Naive thymus-derived CD4-positive, alpha-beta T cell (primary cell): ENCODE results near the gene PPP1R14B. TPM values are rescaled to one million over a fixed set of nuclear protein-coding genes. Genes with fewer than 3 reads are reported as not detected.
A peak's percentile ranks its signal among the peaks of the same experiment; 100 is the strongest.

Source experiments
- ATAC-seq: fragments of 150-1000 bp; cut with Tn5 transposase; 2 replicates; pipeline ENCODE4 v1.10.0; 2021; ENCODE audit warnings: mild to moderate bottlenecking, moderate library complexity
- CTCF ChIA-PET: fragments of 350-600 bp; sonication (Branson Sonifier 250); formaldehyde crosslinking; loops from one replicate; lab custom pipeline; 2021; ENCODE audit warnings: antibody characterized with exemption; lab: Charles Lee
- POLR2A ChIA-PET: fragments of 350-600 bp; sonication (Branson Sonifier 250); formaldehyde crosslinking; loops from one replicate; lab custom pipeline; 2021; ENCODE audit warnings: antibody characterized with exemption, inconsistent platforms; lab: Charles Lee
- DNase-seq, 9 donors: peaks; one replicate each; pipeline versions ENCODE4 v3.0.0 to v3.0.0-alpha.2; 2020 to 2022; ENCODE audit warnings: mixed read lengths in 1 of 9
- H3K27ac ChIP-seq: one replicate; pipeline ENCODE4 v1.7.0; 2013; ENCODE audit warnings: mild to moderate bottlenecking, low read depth, low read length, moderate library complexity
- H3K27me3 ChIP-seq, 2 donors: one replicate each; pipeline ENCODE4 v1.7.0; 2013; ENCODE audit warnings: low read length in 2 of 2, mild to moderate bottlenecking in 2 of 2, moderate library complexity in 2 of 2; ENCODE audit not compliant: control insufficient read depth in 2 of 2, insufficient read depth in 2 of 2
- H3K36me3 ChIP-seq, 3 experiments: 1 replicate in 2 of 3; 2 replicates in 1 of 3; pipeline ENCODE4 v1.7.0; 2013; ENCODE audit warnings: low read length in 3 of 3, mild to moderate bottlenecking in 3 of 3, moderate library complexity in 1 of 3; ENCODE audit not compliant: insufficient read depth in 3 of 3, control insufficient read depth in 2 of 3
- H3K4me1 ChIP-seq, 2 donors: one replicate each; pipeline ENCODE4 v1.7.0; 2013; ENCODE audit warnings: low read length in 2 of 2, mild to moderate bottlenecking in 2 of 2, moderate library complexity in 1 of 2; ENCODE audit not compliant: control insufficient read depth in 2 of 2, insufficient read depth in 2 of 2
- H3K4me3 ChIP-seq: 2 replicates; pipeline ENCODE4 v1.7.0; 2013; ENCODE audit warnings: mild to moderate bottlenecking, low read length
- H3K9me3 ChIP-seq, 3 experiments: 1 replicate in 2 of 3; 2 replicates in 1 of 3; pipeline ENCODE4 v1.7.0; 2013; ENCODE audit warnings: low read length in 3 of 3; ENCODE audit not compliant: control insufficient read depth in 2 of 3
- H3K27ac Mint-ChIP-seq, 9 donors: one replicate each; pipeline ENCODE4 v1.8.0; 2020 to 2022; ENCODE audit warnings: mixed read lengths in 9 of 9, mild to moderate bottlenecking in 8 of 9, moderate library complexity in 5 of 9, inconsistent platforms in 2 of 9
- H3K27me3 Mint-ChIP-seq, 5 donors: one replicate each; pipeline ENCODE4 v1.8.0; 2021 to 2022; ENCODE audit warnings: mixed read lengths in 5 of 5, mild to moderate bottlenecking in 1 of 5
- H3K36me3 Mint-ChIP-seq, 5 donors: one replicate each; pipeline ENCODE4 v1.8.0; 2020 to 2022; ENCODE audit warnings: mixed read lengths in 5 of 5, mild to moderate bottlenecking in 3 of 5, inconsistent platforms in 1 of 5
- H3K4me1 Mint-ChIP-seq, 7 donors: one replicate each; pipeline ENCODE4 v1.8.0; 2020 to 2022; ENCODE audit warnings: mixed read lengths in 7 of 7, mild to moderate bottlenecking in 3 of 7, inconsistent platforms in 1 of 7
- H3K4me3 Mint-ChIP-seq, 10 donors: one replicate each; pipeline ENCODE4 v1.8.0; 2020 to 2022; ENCODE audit warnings: mild to moderate bottlenecking in 10 of 10, mixed read lengths in 10 of 10, moderate library complexity in 6 of 10, inconsistent platforms in 2 of 10
- H3K9me3 Mint-ChIP-seq, 11 donors: one replicate each; pipeline ENCODE4 v1.8.0; 2020 to 2022; ENCODE audit warnings: mixed read lengths in 11 of 11, mild to moderate bottlenecking in 4 of 11, inconsistent platforms in 1 of 11, moderate library complexity in 1 of 11
- intact Hi-C, 2 donors: fragments of 100-400 bp; cut with micrococcal nuclease; formaldehyde crosslinking; loops; one replicate each; pipeline ENCODE4 v1.15.1; 2023
- polyA plus RNA-seq, 2 donors: library from polyadenylated mRNA; unstranded; fragments of 300-500 nt; fragmentation: Illumina TruSeq; gene quantifications; one replicate each; pipeline ENCODE4 v1.2.3, GENCODE V29; 2021
- total RNA-seq, 6 experiments: library from RNA in 5 of 6; stranded (reverse) in 5 of 6; gene quantifications; 1 replicate in 5 of 6; 2 replicates in 1 of 6; pipeline ENCODE4 v1.2.3 and lab custom pipeline; 2021 to 2026

Gene PPP1R14B
- total and polyA plus RNA-seq, 7 experiments from 2014 or later: 20.1 to 116 (median 26.0) TPM

- ChIA-PET POLR2A (interaction anchor here (2.2 kb wide), 1 partner anchor 10 kb away, joined by 8 read pairs; no protein-coding TSS in a partner anchor), CTCF (interaction anchor here (0.7 kb wide), 1 partner anchor 55 kb away, joined by 4 read pairs; no protein-coding TSS in a partner anchor)
- Histone ChIP-seq H3K36me3 (peaks cover 0 to 11% (median 0%) of the 10 kb centered on the region in 3 experiments), H3K27me3 (no peaks in the 10 kb centered on the region), H3K27ac (no peak overlapping the region), H3K4me3 (no peak overlapping the region), H3K4me1 (no peaks in the 10 kb centered on the region), H3K9me3 (no peaks in the 10 kb centered on the region)
- peaks cover 0 to 7% (median 2%) of the 10 kb centered on the region in 5 donors for H3K36me3 Mint-ChIP-seq
- no peaks in the 10 kb centered on the region for H3K27me3 Mint-ChIP-seq
- peaks cover 0 to 9% (median 0%) of the 10 kb centered on the region in 7 donors for H3K4me1 Mint-ChIP-seq
- H3K27ac Mint-ChIP-seq: no peak overlapping the region
- no peak overlapping the region for H3K4me3 Mint-ChIP-seq
- H3K9me3 Mint-ChIP-seq: no peaks in the 10 kb centered on the region
- intact Hi-C loops: no loop called here
- no peak for ATAC-seq
- DNase-seq: no peak
Measured at GRCh38 chr11:64258946-64259532, 12.3 kb upstream of the PPP1R14B start.

GRCh38 chr11:64258356-64258755 lies 11.6 kb upstream of the PPP1R14B start:
- DNase-seq (no peak), ATAC-seq (no peak)
- intact Hi-C loops: no loop called here

GRCh38 chr11:64256300-64256699 lies 9.6 kb upstream of the PPP1R14B start:
- H3K36me3 Mint-ChIP-seq: peaks cover 0 to 7% (median 0%) of the 10 kb centered on the region in 5 donors
- DNase-seq (no peak), ATAC-seq (no peak)
- ChIA-PET CTCF (no interaction called here), POLR2A (interaction anchor here (1.2 kb wide), 1 partner anchor 13 kb away, joined by 4 read pairs; no protein-coding TSS in a partner anchor)
- peaks cover 0 to 8% (median 0%) of the 10 kb centered on the region in 3 experiments for H3K36me3 ChIP-seq
- H3K4me3 Mint-ChIP-seq: no peak overlapping the region
- no peaks in the 10 kb centered on the region for H3K27me3 ChIP-seq
- H3K27me3 Mint-ChIP-seq: no peaks in the 10 kb centered on the region
- peaks cover 0 to 2% (median 0%) of the 10 kb centered on the region in 11 donors for H3K9me3 Mint-ChIP-seq
- no peak overlapping the region for H3K27ac Mint-ChIP-seq
- H3K4me1 Mint-ChIP-seq: peaks cover 0 to 25% (median 7%) of the 10 kb centered on the region in 7 donors
- intact Hi-C loops: no loop called here
- H3K9me3 ChIP-seq: no peaks in the 10 kb centered on the region
- H3K4me3 ChIP-seq: no peak overlapping the region
- H3K4me1 ChIP-seq: peaks cover 7 to 9% of the 10 kb centered on the region in 2 donors
- H3K27ac ChIP-seq: no peak overlapping the region

More at GRCh38 chr11:64258356-64258755, 11.6 kb upstream of the PPP1R14B start:
- no peaks in the 10 kb centered on the region for H3K4me1 ChIP-seq
- H3K9me3 ChIP-seq: no peaks in the 10 kb centered on the region
- H3K27me3 ChIP-seq: no peaks in the 10 kb centered on the region
- Mint-ChIP-seq H3K9me3 (no peaks in the 10 kb centered on the region), H3K27ac (no peak overlapping the region), H3K36me3 (peaks cover 0 to 7% (median 2%) of the 10 kb centered on the region in 5 donors), H3K4me1 (peaks cover 0 to 11% (median 0%) of the 10 kb centered on the region in 7 donors), H3K27me3 (no peaks in the 10 kb centered on the region), H3K4me3 (no peak overlapping the region)
- H3K4me3 ChIP-seq: no peak overlapping the region
- CTCF ChIA-PET: no interaction called here
- peaks cover 0 to 11% (median 0%) of the 10 kb centered on the region in 3 experiments for H3K36me3 ChIP-seq
- POLR2A ChIA-PET: interaction anchor here (0.6 to 2.2 kb wide), 4 partner anchors 9 to 1768 kb away, joined by 3 to 8 read pairs (median 4); partner anchors contain the start of genes CATSPER1 and SF1
- H3K27ac ChIP-seq: no peak overlapping the region

GRCh38 chr11:64255135-64256128 lies 8.7 kb upstream of the PPP1R14B start:
- DNase-seq: no peak
- no peaks in the 10 kb centered on the region for H3K9me3 ChIP-seq
- Mint-ChIP-seq H3K27ac (no peak overlapping the region), H3K9me3 (peaks cover 0 to 2% (median 0%) of the 10 kb centered on the region in 11 donors), H3K4me1 (peaks cover 0 to 28% (median 7%) of the 10 kb centered on the region in 7 donors), H3K36me3 (peaks cover 0 to 7% (median 0%) of the 10 kb centered on the region in 5 donors), H3K4me3 (no peak overlapping the region), H3K27me3 (peaks cover 0 to 3% (median 0%) of the 10 kb centered on the region in 5 donors)
- CTCF ChIA-PET: interaction anchor here (0.8 to 0.9 kb wide), 2 partner anchors 49 to 51 kb away, joined by 3 read pairs; partner anchors contain the start of gene FERMT3
- no peak overlapping the region for H3K27ac ChIP-seq
- intact Hi-C loops: no loop called here
- POLR2A ChIA-PET: interaction anchor here (1.2 to 1.4 kb wide), 2 partner anchors 13 to 14 kb away, joined by 4 to 5 read pairs; partner anchors contain the start of gene FKBP2
- H3K4me1 ChIP-seq: peaks cover 9 to 12% of the 10 kb centered on the region in 2 donors
- no peak for ATAC-seq
- H3K36me3 ChIP-seq: peaks cover 0 to 8% (median 0%) of the 10 kb centered on the region in 3 experiments
- no peak overlapping the region for H3K4me3 ChIP-seq
- no peaks in the 10 kb centered on the region for H3K27me3 ChIP-seq

- Histone ChIP-seq H3K27me3 (no peaks in the 10 kb centered on the region), H3K27ac (no peak overlapping the region), H3K4me1 (peaks cover 9 to 12% of the 10 kb centered on the region in 2 donors), H3K9me3 (no peaks in the 10 kb centered on the region), H3K4me3 (no peak overlapping the region), H3K36me3 (peaks cover 0 to 8% (median 0%) of the 10 kb centered on the region in 3 experiments)
- ATAC-seq (no peak), DNase-seq (no peak)
- ChIA-PET CTCF (interaction anchor here (1.0 kb wide), 1 partner anchor 50 kb away, joined by 3 read pairs; no protein-coding TSS in a partner anchor), POLR2A (interaction anchor here (1.4 kb wide), 1 partner anchor 13 kb away, joined by 5 read pairs; the partner anchor contains the start of gene FKBP2)
- Mint-ChIP-seq H3K4me1 (peaks cover 0 to 33% (median 11%) of the 10 kb centered on the region in 7 donors), H3K9me3 (peaks cover 0 to 2% (median 0%) of the 10 kb centered on the region in 11 donors), H3K27me3 (peaks cover 0 to 3% (median 0%) of the 10 kb centered on the region in 5 donors), H3K27ac (no peak overlapping the region), H3K36me3 (peaks cover 0 to under 1% (median 0%) of the 10 kb centered on the region in 5 donors), H3K4me3 (no peak overlapping the region)
- intact Hi-C loops: no loop called here
Measured at GRCh38 chr11:64254326-64254725, 7.6 kb upstream of the PPP1R14B start.

GRCh38 chr11:64253481-64253880 lies 6.7 kb upstream of the PPP1R14B start:
- H3K9me3 Mint-ChIP-seq: peaks cover 0 to 2% (median 0%) of the 10 kb centered on the region in 11 donors
- no peak for DNase-seq
- Histone ChIP-seq H3K4me3 (no peak overlapping the region), H3K27ac (no peak overlapping the region), H3K36me3 (peaks cover 0 to 2% (median 0%) of the 10 kb centered on the region in 3 experiments), H3K27me3 (no peaks in the 10 kb centered on the region), H3K9me3 (no peaks in the 10 kb centered on the region), H3K4me1 (peaks cover 9 to 12% of the 10 kb centered on the region in 2 donors)
- H3K4me3 Mint-ChIP-seq: peak overlapping the region in 5 of 10 donors; percentile 14 to 91 (median 21)
- no peaks in the 10 kb centered on the region for H3K36me3 Mint-ChIP-seq
- intact Hi-C loops: no loop called here
- POLR2A ChIA-PET: no interaction called here
- H3K27me3 Mint-ChIP-seq: peaks cover 0 to 3% (median 0%) of the 10 kb centered on the region in 5 donors
- no peak for ATAC-seq
- CTCF ChIA-PET: interaction anchor here (1.0 kb wide), 1 partner anchor 49 kb away, joined by 3 read pairs; no protein-coding TSS in a partner anchor
- H3K27ac Mint-ChIP-seq: no peak overlapping the region
- H3K4me1 Mint-ChIP-seq: peaks cover 0 to 36% (median 11%) of the 10 kb centered on the region in 7 donors
